Panc1 (cell line): ENCODE measurements around the gene KCNK15. TPM values are rescaled to one million over a fixed set of nuclear protein-coding genes. Genes with fewer than 3 reads are reported as not detected.

Experiments
- ATAC-seq: fragments of 200-7000 bp; cut with Tn5 transposase; 2 replicates; pipeline ENCODE4 v1.9.1; 2020; ENCODE audit warnings: mild to moderate bottlenecking, moderate library complexity
- BruUV-seq: library from RNA; stranded (reverse); fragments of 400-500 nt; replicated peaks from 2 replicates; lab custom pipeline; 2021; lab: Mats Ljungman, UMichigan
- CTCF ChIA-PET: fragments of 300-600 bp; sonication (Branson Sonifier 250); formaldehyde crosslinking; loops from one replicate; lab custom pipeline; 2022; ENCODE audit warnings: antibody characterized with exemption; lab: Charles Lee
- POLR2A ChIA-PET: fragments of 300-600 bp; sonication (Branson Sonifier 250); formaldehyde crosslinking; loops from one replicate; lab custom pipeline; 2022; ENCODE audit warnings: antibody characterized with exemption; lab: Charles Lee
- DNase-seq: peaks from one replicate; pipeline ENCODE4 v3.0.0-alpha.2; 2010; ENCODE audit warnings: low read depth, low spot score
- H3K27ac ChIP-seq: 2 replicates; pipeline ENCODE4 v1.5.1; 2011; ENCODE audit warnings: mild to moderate bottlenecking, low read length, inconsistent platforms
- H3K27me3 ChIP-seq: fragments of 200-500 bp; sonication (Bioruptor generic); 2 replicates; pipeline ENCODE4 v1.6.0; 2014; ENCODE audit warnings: low read length, inconsistent platforms; ENCODE audit not compliant: control insufficient read depth, insufficient read depth
- H3K36me3 ChIP-seq: fragments of 200-500 bp; sonication (Bioruptor generic); 2 replicates; pipeline ENCODE4 v1.5.1; 2014; ENCODE audit warnings: inconsistent platforms, mild to moderate bottlenecking, low read length, moderate library complexity; ENCODE audit not compliant: control insufficient read depth, insufficient read depth
- H3K4me1 ChIP-seq: 2 replicates; pipeline ENCODE4 v1.5.1; 2011; ENCODE audit warnings: inconsistent platforms, mild to moderate bottlenecking, low read length, moderate library complexity; ENCODE audit not compliant: control insufficient read depth, insufficient read depth
- H3K4me3 ChIP-seq, 2 experiments: 2 replicates each; pipeline ENCODE4 v1.5.1; 2011 to 2012; ENCODE audit warnings: low read depth in 2 of 2, low read length in 2 of 2, mild to moderate bottlenecking in 2 of 2, inconsistent platforms in 1 of 2, moderate library complexity in 1 of 2
- H3K9me3 ChIP-seq: fragments of 200-500 bp; sonication (Bioruptor generic); 2 replicates; pipeline ENCODE4 v1.5.1; 2014; ENCODE audit warnings: low read depth, mild to moderate bottlenecking, inconsistent platforms, low read length, moderate library complexity; ENCODE audit not compliant: control insufficient read depth, insufficient read depth
- CTCF ChIP-seq: fragments of 450-650 bp; IDR thresholded peaks from 2 replicates; pipeline ENCODE4 v1.5.1; 2017; ENCODE audit warnings: mild to moderate bottlenecking
- POLR2AphosphoS5 ChIP-seq: IDR thresholded peaks from 2 replicates; pipeline ENCODE4 v1.6.1; 2012; ENCODE audit warnings: mild to moderate bottlenecking, low read depth, low read length, moderate library complexity
- SIN3A ChIP-seq: IDR thresholded peaks from 2 replicates; pipeline ENCODE4 v1.6.1; 2012; ENCODE audit warnings: low read depth, mild to moderate bottlenecking, low read length, moderate library complexity, borderline replicate concordance; ENCODE audit not compliant: insufficient read depth
- TCF7L2 ChIP-seq: IDR thresholded peaks from 2 replicates; pipeline ENCODE4 v1.6.1; 2011; ENCODE audit warnings: mild to moderate bottlenecking, low read depth, low read length, inconsistent platforms
- in situ Hi-C: cut with HindIII; loops from 2 replicates; pipeline ENCODE4 v1.10.0; 2016; ENCODE audit warnings: low sequenced_read_pairs, low pct_unique_long_range_greater_than_20kb
- intact Hi-C: fragments of 100-400 bp; cut with micrococcal nuclease; formaldehyde crosslinking; loops from one replicate; pipeline ENCODE4 v1.10.0; 2022; ENCODE audit not compliant: unreplicated experiment
- total RNA-seq: library from RNA; stranded (reverse); gene quantifications from one replicate; pipeline ENCODE4 v1.2.1, GENCODE V29; 2021; ENCODE audit not compliant: unreplicated experiment
- TF ChIP-seq, protein P1 (sequence below), 2 experiments: IDR thresholded peaks; 2 replicates each; pipeline ENCODE4 v1.6.1; 2011 to 2012; ENCODE audit warnings: low read depth in 2 of 2, control low read depth in 1 of 2, low read length in 1 of 2, mild to moderate bottlenecking in 1 of 2, moderate library complexity in 1 of 2; ENCODE audit not compliant: insufficient read depth in 1 of 2

The KCNK15 gene
- total RNA-seq, 1 experiment from 2014 or later: 7.4 TPM

- Histone ChIP-seq H3K4me3 (no peak overlapping the region), H3K36me3 (no peaks in the 10 kb centered on the region), H3K27ac (no peak overlapping the region), H3K9me3 (no peaks in the 10 kb centered on the region), H3K27me3 (no peaks in the 10 kb centered on the region), H3K4me1 (no peaks in the 10 kb centered on the region)
- in situ Hi-C loops (no loop called here), intact Hi-C loops (no loop called here)
- BruUV-seq: no TSS peak
- DNase-seq (no peak), ATAC-seq (peak; percentile 45)
- ChIA-PET POLR2A (no interaction called here), CTCF (interaction anchor here (0.5 to 1.0 kb wide), 2 partner anchors 14 to 15 kb away, joined by 3 to 4 read pairs; no protein-coding TSS in a partner anchor)
- TF ChIP-seq TCF7L2 (no peak), SIN3A (no peak), CTCF (no peak), POLR2AphosphoS5 (no peak)
- TF ChIP-seq, protein P1, sequence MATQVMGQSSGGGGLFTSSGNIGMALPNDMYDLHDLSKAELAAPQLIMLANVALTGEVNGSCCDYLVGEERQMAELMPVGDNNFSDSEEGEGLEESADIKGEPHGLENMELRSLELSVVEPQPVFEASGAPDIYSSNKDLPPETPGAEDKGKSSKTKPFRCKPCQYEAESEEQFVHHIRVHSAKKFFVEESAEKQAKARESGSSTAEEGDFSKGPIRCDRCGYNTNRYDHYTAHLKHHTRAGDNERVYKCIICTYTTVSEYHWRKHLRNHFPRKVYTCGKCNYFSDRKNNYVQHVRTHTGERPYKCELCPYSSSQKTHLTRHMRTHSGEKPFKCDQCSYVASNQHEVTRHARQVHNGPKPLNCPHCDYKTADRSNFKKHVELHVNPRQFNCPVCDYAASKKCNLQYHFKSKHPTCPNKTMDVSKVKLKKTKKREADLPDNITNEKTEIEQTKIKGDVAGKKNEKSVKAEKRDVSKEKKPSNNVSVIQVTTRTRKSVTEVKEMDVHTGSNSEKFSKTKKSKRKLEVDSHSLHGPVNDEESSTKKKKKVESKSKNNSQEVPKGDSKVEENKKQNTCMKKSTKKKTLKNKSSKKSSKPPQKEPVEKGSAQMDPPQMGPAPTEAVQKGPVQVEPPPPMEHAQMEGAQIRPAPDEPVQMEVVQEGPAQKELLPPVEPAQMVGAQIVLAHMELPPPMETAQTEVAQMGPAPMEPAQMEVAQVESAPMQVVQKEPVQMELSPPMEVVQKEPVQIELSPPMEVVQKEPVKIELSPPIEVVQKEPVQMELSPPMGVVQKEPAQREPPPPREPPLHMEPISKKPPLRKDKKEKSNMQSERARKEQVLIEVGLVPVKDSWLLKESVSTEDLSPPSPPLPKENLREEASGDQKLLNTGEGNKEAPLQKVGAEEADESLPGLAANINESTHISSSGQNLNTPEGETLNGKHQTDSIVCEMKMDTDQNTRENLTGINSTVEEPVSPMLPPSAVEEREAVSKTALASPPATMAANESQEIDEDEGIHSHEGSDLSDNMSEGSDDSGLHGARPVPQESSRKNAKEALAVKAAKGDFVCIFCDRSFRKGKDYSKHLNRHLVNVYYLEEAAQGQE (IDR thresholded peaks at IDR 0.05; ENCODE audit: insufficient read depth in 1 of 2, low read depth in 2 of 2, low read length in 1 of 2): no peak
These were observed 8.9 kb downstream of the KCNK15 start for GRCh38 chr20:44754554-44754953.

- TF ChIP-seq CTCF (no peak), SIN3A (no peak), TCF7L2 (no peak)
- TF ChIP-seq, protein P1 (IDR thresholded peaks at IDR 0.05; ENCODE audit: insufficient read depth in 1 of 2, low read depth in 2 of 2, low read length in 1 of 2): no peak
- H3K4me1 ChIP-seq: no peaks in the 10 kb centered on the region
- H3K4me3 ChIP-seq: no peak overlapping the region
- H3K27me3 ChIP-seq: no peaks in the 10 kb centered on the region
- H3K27ac ChIP-seq: no peak overlapping the region
- BruUV-seq: no TSS peak
- POLR2A ChIA-PET: interaction anchor here (0.6 kb wide), 1 partner anchor 21 kb away, joined by 3 read pairs; no protein-coding TSS in a partner anchor
- no peak for DNase-seq
- intact Hi-C loops: no loop called here
- CTCF ChIA-PET: no interaction called here
- no peak for ATAC-seq
- H3K9me3 ChIP-seq: no peaks in the 10 kb centered on the region
- in situ Hi-C loops: no loop called here
- H3K36me3 ChIP-seq: no peaks in the 10 kb centered on the region
These were observed 10.5 kb downstream of the KCNK15 start for GRCh38 chr20:44756011-44756688.
